Measurements from ENCODE around the gene CHD2.

CHD2 gene

GRCh38 chr15:92885224-92886041, 14.7 kb upstream of the CHD2 start:
- no peak for DNase-seq

- no peak for DNase-seq
Observed at GRCh38 chr15:92886042-92886537, 14.0 kb upstream of the CHD2 start.

GRCh38 chr15:92886815-92887214, 13.3 kb upstream of the CHD2 start:
- no peak for DNase-seq

GRCh38 chr15:92887869-92888268, 12.3 kb upstream of the CHD2 start:
- DNase-seq: no peak

- DNase-seq: no peak
Observed at GRCh38 chr15:92889390-92890107, 10.6 kb upstream of the CHD2 start.

- DNase-seq: no peak
Observed at GRCh38 chr15:92891533-92892200, 8.5 kb upstream of the CHD2 start.

- DNase-seq: no peak
Observed at GRCh38 chr15:92892201-92892555, 7.9 kb upstream of the CHD2 start.

- DNase-seq: no peak
Observed at GRCh38 chr15:92893200-92893599, 6.9 kb upstream of the CHD2 start.

- DNase-seq: no peak
Observed at GRCh38 chr15:92896561-92896960, 3.6 kb upstream of the CHD2 start.

GRCh38 chr15:92897620-92898019, 2.5 kb upstream of the CHD2 start:
- no peak for DNase-seq

GRCh38 chr15:92898988-92899582, 1.0 kb upstream of the CHD2 start:
- DNase-seq: no peak

GRCh38 chr15:92899601-92899947, 550 bp upstream of the CHD2 start:
- DNase-seq: no peak

GRCh38 chr15:92900731-92901071, 577 bp downstream of the CHD2 start:
- no peak for DNase-seq

GRCh38 chr15:92901072-92901761, 1.1 kb downstream of the CHD2 start:
- no peak for DNase-seq

GRCh38 chr15:92901995-92902394, 1.9 kb downstream of the CHD2 start:
- no peak for DNase-seq

GRCh38 chr15:92902737-92903593, 2.8 kb downstream of the CHD2 start:
- DNase-seq: no peak

GRCh38 chr15:92903631-92903965, 3.5 kb downstream of the CHD2 start:
- DNase-seq: no peak

- DNase-seq: peak; percentile 98
Observed at GRCh38 chr15:92903966-92904721, 4.0 kb downstream of the CHD2 start.

- DNase-seq: no peak
Observed at GRCh38 chr15:92904722-92905571, 4.8 kb downstream of the CHD2 start.

GRCh38 chr15:92906020-92906419, 5.9 kb downstream of the CHD2 start:
- DNase-seq: no peak

Data from stimulated activated CD4-positive, alpha-beta T cell treated with anti-CD3 and anti-CD28 coated beads, Interleukin-15, amount 100 ng/mL, for 24 hours (primary cell).